OCI-LY3 (cell line): ENCODE measurements around the gene DMAC2L.

Experiments
- H2AFZ ChIP-seq: fragments of 200-600, 300-600 bp; shearing (Covaris generic); 2 replicates; pipeline ENCODE4 v1.6.0; 2014; ENCODE audit warnings: antibody characterized with exemption, low read depth, low read length
- H3K27ac ChIP-seq: fragments of 200-600, 300-600 bp; sonication (generic); 2 replicates; pipeline ENCODE4 v1.5.1; 2014; ENCODE audit warnings: mild to moderate bottlenecking, low read length, moderate library complexity, mixed read lengths
- H3K27me3 ChIP-seq: fragments of 200-600, 300-600 bp; sonication (generic); 2 replicates; pipeline ENCODE4 v1.6.1; 2014; ENCODE audit warnings: low read depth, low read length, mixed read lengths
- H3K36me3 ChIP-seq: fragments of 200-600, 300-600 bp; sonication (generic); replicated peaks from 2 replicates; pipeline ENCODE3; 2014; ENCODE audit warnings: low read depth, low read length, mixed read lengths
- H3K4me1 ChIP-seq: fragments of 300-600, 200-600 bp; sonication (generic); 2 replicates; pipeline ENCODE4 v1.6.1; 2014; ENCODE audit warnings: low read length, mixed read lengths
- H3K4me2 ChIP-seq: fragments of 200-600, 300-600 bp; sonication (generic); 2 replicates; pipeline ENCODE4 v1.6.1; 2014; ENCODE audit warnings: low read length, mixed read lengths
- H3K4me3 ChIP-seq: fragments of 300-600, 200-600 bp; sonication (generic); 2 replicates; pipeline ENCODE4 v1.5.1; 2014; ENCODE audit warnings: antibody characterized with exemption, mild to moderate bottlenecking, low read length, moderate library complexity
- H3K79me2 ChIP-seq: fragments of 300-600, 200-600 bp; shearing (Covaris generic); 2 replicates; pipeline ENCODE4 v1.6.1; 2014; ENCODE audit warnings: mild to moderate bottlenecking, low read length, mixed read lengths
- H3K9ac ChIP-seq: fragments of 300-600, 200-600 bp; shearing (Covaris generic); 2 replicates; pipeline ENCODE4 v1.6.0; 2014; ENCODE audit warnings: mild to moderate bottlenecking, low read length, moderate library complexity
- H3K9me3 ChIP-seq: fragments of 200-600, 300-600 bp; shearing (Covaris generic); 2 replicates; pipeline ENCODE4 v1.6.1; 2014; ENCODE audit warnings: low read length, mixed read lengths; ENCODE audit not compliant: insufficient read depth
- H4K20me1 ChIP-seq: fragments of 200-600, 300-600 bp; sonication (generic); 2 replicates; pipeline ENCODE4 v1.6.1; 2016; ENCODE audit warnings: low read length, mixed read lengths; ENCODE audit not compliant: insufficient read depth
- EZH2phosphoT487 ChIP-seq: fragments of 200-600 bp; shearing (Covaris generic); IDR thresholded peaks from 2 replicates; pipeline ENCODE4 v1.6.1; 2018; ENCODE audit warnings: antibody characterized with exemption, mixed run types, low read depth
- TF ChIP-seq, protein P1 (sequence below): fragments of 200-600, 300-600 bp; sonication (generic); IDR thresholded peaks from 2 replicates; pipeline ENCODE4 v1.5.1; 2014; ENCODE audit warnings: antibody characterized with exemption, low read length, low read depth

Gene DMAC2L

DNA sequence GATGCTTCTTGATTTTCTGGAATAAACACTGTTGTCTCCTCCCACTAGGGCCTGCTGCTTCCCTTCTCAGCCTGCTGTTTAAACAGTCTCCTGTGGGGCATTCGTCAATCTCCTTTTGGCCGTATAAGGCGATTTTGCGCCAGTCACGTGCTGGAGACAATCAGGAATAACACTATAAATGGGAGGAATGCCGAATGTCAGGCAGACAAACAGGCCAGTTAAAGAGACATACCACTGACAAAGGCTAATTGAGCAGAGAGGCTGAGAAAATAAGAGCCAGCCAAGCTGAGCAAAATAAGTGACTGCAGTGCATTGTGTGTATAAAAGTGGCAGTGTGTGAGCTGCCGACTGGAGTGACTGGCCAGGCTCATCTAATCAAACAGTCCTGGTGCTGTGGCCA, 23.3 kb downstream of the DMAC2L start:
- Histone ChIP-seq H3K27ac (no peak overlapping the region), H3K36me3 (no peaks in the 10 kb centered on the region), H4K20me1 (0 out of 2 replicates have a peak, but pooled peaks cover 3% of the 10 kb centered on the region), H3K4me1 (no peaks in the 10 kb centered on the region), H3K9ac (no peak overlapping the region), H3K4me2 (no peak overlapping the region), H3K79me2 (no peaks in the 10 kb centered on the region), H3K4me3 (no peak overlapping the region), H3K27me3 (no peaks in the 10 kb centered on the region), H3K9me3 (no peaks in the 10 kb centered on the region), H2AFZ (no peak overlapping the region)
- TF ChIP-seq EZH2phosphoT487 = no peak
- TF ChIP-seq, protein P1, sequence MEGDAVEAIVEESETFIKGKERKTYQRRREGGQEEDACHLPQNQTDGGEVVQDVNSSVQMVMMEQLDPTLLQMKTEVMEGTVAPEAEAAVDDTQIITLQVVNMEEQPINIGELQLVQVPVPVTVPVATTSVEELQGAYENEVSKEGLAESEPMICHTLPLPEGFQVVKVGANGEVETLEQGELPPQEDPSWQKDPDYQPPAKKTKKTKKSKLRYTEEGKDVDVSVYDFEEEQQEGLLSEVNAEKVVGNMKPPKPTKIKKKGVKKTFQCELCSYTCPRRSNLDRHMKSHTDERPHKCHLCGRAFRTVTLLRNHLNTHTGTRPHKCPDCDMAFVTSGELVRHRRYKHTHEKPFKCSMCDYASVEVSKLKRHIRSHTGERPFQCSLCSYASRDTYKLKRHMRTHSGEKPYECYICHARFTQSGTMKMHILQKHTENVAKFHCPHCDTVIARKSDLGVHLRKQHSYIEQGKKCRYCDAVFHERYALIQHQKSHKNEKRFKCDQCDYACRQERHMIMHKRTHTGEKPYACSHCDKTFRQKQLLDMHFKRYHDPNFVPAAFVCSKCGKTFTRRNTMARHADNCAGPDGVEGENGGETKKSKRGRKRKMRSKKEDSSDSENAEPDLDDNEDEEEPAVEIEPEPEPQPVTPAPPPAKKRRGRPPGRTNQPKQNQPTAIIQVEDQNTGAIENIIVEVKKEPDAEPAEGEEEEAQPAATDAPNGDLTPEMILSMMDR = no peak

DNA sequence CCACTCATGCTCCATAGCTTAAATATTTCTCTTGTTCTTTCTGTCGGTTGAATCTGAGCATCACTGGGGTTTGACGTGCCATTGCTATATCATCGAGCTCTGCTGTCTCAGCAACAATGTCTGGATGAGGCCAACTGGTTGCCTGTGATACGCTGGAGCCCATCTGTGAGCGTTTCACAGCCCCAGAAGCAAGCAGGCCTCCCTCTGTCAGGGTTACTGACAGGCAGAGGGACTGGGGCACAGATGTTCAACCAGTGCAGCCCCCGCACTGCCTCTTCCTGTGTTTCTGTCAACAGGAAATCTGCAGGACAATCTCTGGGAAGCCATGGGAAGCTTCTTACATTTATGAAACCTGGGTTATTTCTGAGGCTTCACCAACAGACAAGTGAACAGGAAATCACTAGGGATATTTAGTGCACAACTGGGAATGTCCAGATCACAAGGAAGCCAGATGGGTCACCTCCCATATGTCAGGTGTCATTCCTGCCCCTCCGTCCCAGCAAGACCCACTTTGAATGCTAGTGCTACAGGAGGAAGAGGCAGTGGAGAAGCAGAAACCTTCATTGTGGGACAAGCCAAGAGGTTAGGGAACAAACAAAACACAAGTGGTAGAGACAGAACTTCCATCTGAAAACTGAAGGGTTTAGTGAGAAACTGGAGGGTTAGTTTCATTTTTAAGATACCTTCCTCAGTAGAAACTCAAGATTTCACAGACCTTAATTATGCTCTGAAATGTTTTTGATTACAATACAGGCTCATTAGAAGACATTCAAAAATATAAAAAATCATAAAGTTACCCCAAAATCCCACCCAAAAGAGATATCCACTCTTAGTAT, 24.1 kb downstream of the DMAC2L start:
- TF ChIP-seq EZH2phosphoT487 = no peak
- TF ChIP-seq, protein P1 = no peak
- H4K20me1 ChIP-seq = 0 out of 2 replicates have a peak, but pooled peaks cover 3% of the 10 kb centered on the region
- H3K27ac ChIP-seq = no peak overlapping the region
- H3K9me3 ChIP-seq = no peaks in the 10 kb centered on the region
- H3K27me3 ChIP-seq = no peaks in the 10 kb centered on the region
- no peaks in the 10 kb centered on the region for H3K4me1 ChIP-seq
- no peaks in the 10 kb centered on the region for H3K79me2 ChIP-seq
- no peak overlapping the region for H3K4me2 ChIP-seq
- no peak overlapping the region for H2AFZ ChIP-seq
- H3K36me3 ChIP-seq = no peaks in the 10 kb centered on the region
- H3K9ac ChIP-seq = no peak overlapping the region
- no peak overlapping the region for H3K4me3 ChIP-seq

DNA sequence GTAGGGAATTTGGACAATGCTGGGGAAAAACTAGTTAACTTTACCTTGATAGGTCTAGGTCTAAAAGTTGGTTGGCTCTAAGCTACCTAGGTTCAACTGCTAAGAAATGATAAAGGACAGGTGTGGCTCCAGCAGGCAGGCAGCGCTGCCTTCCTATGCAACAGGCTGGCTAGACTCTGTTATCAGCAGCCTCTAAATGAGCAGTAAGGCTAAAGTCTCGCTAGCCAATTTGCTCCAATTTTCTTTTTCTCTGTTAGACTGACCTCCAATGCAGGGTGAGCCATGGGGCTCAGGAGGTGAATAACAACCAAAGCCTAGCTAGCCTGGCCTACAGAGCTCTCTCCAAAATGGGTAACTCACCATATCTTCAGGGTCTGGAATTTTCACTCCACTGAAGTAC, 26.5 kb downstream of the DMAC2L start:
- H3K27me3 ChIP-seq = no peaks in the 10 kb centered on the region
- H3K79me2 ChIP-seq = no peaks in the 10 kb centered on the region
- TF ChIP-seq, protein P1 = no peak
- no peak for TF ChIP-seq EZH2phosphoT487
- H4K20me1 ChIP-seq = no peaks in the 10 kb centered on the region
- H3K27ac ChIP-seq = no peak overlapping the region
- peaks cover 15% of the 10 kb centered on the region for H3K4me1 ChIP-seq
- no peak overlapping the region for H3K4me3 ChIP-seq
- H2AFZ ChIP-seq = no peak overlapping the region
- H3K36me3 ChIP-seq = no peaks in the 10 kb centered on the region
- no peak overlapping the region for H3K4me2 ChIP-seq
- H3K9me3 ChIP-seq = no peaks in the 10 kb centered on the region
- no peak overlapping the region for H3K9ac ChIP-seq

DNA sequence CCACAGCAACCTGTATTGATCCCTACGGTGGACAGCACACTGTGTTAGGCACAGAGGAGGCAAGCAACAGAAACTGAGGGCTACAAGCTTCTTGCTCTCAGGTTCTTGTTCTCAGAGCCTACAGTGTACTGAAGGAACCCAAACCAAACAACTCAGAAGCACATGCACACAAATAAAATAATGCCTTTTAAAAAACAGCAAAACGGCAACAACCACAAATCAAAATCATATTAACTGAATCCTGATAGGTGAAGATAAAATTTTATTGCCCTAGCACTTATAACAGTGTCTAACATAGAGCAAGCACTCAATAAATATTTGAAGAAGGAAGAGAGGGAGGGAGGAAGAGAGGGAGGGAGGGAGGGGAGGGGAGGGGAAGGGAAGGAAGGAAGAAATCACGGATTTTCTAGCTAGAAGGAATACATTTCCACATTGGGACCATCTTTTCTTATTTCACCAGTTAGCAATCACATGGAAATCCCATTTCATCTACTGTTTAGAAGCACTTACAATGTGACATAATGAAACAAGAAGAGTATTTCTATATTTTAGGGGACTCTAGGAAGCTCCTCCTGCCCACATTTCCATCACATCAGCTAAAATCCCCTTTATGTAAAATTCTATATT, 27.2 kb downstream of the DMAC2L start:
- no peak for TF ChIP-seq EZH2phosphoT487
- TF ChIP-seq, protein P1 = no peak
- no peak overlapping the region for H3K4me2 ChIP-seq
- no peak overlapping the region for H3K9ac ChIP-seq
- no peaks in the 10 kb centered on the region for H3K27me3 ChIP-seq
- H3K4me3 ChIP-seq = no peak overlapping the region
- no peaks in the 10 kb centered on the region for H3K79me2 ChIP-seq
- no peak overlapping the region for H2AFZ ChIP-seq
- peaks cover 22% of the 10 kb centered on the region for H3K4me1 ChIP-seq
- H4K20me1 ChIP-seq = no peaks in the 10 kb centered on the region
- H3K27ac ChIP-seq = no peak overlapping the region
- H3K36me3 ChIP-seq = no peaks in the 10 kb centered on the region
- no peaks in the 10 kb centered on the region for H3K9me3 ChIP-seq
